Fibroblast of lung (primary cell): Measurements from ENCODE around the gene ACOD1.

Experiments
- EZH2 ChIP-seq: IDR thresholded peaks from 2 replicates; pipeline ENCODE4 v1.5.1; 2012; ENCODE audit warnings: low read length, control low read depth, mild to moderate bottlenecking; ENCODE audit errors: missing control alignments
- TF ChIP-seq, protein P1 (sequence below), 2 donors: IDR thresholded peaks in 1 of 2; conservative IDR thresholded peaks in 1 of 2; 1 replicate in 1 of 2; 2 replicates in 1 of 2; pipeline ENCODE4 v1.5.1; 2011 to 2012; ENCODE audit warnings: low read length in 2 of 2, control low read depth in 1 of 2, inconsistent platforms in 1 of 2, low read depth in 1 of 2, mild to moderate bottlenecking in 1 of 2

DNA sequence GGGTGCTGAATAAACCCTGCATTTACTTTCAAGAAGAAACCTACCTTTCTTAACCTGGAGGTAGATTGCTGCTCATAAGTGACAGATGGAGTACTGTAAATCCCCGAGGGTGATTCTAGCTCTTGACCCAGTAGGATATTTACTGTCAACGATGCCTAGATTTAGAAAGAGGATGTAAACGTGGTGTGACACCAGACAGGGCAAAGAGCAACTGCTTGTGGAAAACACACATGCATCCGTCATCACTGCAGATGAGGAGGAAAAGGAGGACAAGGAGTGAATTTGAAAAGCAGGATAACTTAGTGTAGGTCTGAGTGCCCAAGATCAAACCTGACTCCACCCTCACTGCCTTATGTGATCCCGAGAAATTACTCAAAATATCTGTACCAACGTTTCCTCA, 33.8 kb downstream of the ACOD1 start:
- TF ChIP-seq, protein P1, sequence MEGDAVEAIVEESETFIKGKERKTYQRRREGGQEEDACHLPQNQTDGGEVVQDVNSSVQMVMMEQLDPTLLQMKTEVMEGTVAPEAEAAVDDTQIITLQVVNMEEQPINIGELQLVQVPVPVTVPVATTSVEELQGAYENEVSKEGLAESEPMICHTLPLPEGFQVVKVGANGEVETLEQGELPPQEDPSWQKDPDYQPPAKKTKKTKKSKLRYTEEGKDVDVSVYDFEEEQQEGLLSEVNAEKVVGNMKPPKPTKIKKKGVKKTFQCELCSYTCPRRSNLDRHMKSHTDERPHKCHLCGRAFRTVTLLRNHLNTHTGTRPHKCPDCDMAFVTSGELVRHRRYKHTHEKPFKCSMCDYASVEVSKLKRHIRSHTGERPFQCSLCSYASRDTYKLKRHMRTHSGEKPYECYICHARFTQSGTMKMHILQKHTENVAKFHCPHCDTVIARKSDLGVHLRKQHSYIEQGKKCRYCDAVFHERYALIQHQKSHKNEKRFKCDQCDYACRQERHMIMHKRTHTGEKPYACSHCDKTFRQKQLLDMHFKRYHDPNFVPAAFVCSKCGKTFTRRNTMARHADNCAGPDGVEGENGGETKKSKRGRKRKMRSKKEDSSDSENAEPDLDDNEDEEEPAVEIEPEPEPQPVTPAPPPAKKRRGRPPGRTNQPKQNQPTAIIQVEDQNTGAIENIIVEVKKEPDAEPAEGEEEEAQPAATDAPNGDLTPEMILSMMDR (conservative IDR thresholded peaks at IDR 0.05 in 1 of 2, IDR thresholded peaks at IDR 0.05 in 1 of 2; ENCODE audit: low read depth in 1 of 2, low read length in 2 of 2), result no peak
- TF ChIP-seq EZH2, result no peak
